Stimulated activated naive CD4-positive, alpha-beta T cell treated with Interleukin-2 at 50 U/mL for 16 hours (primary cell): ENCODE results near the gene CCDC85B.

Experiments
- DNase-seq: peaks from one replicate; lab custom pipeline; 2025; lab: John Stamatoyannopoulos, UW

Gene CCDC85B

DNA sequence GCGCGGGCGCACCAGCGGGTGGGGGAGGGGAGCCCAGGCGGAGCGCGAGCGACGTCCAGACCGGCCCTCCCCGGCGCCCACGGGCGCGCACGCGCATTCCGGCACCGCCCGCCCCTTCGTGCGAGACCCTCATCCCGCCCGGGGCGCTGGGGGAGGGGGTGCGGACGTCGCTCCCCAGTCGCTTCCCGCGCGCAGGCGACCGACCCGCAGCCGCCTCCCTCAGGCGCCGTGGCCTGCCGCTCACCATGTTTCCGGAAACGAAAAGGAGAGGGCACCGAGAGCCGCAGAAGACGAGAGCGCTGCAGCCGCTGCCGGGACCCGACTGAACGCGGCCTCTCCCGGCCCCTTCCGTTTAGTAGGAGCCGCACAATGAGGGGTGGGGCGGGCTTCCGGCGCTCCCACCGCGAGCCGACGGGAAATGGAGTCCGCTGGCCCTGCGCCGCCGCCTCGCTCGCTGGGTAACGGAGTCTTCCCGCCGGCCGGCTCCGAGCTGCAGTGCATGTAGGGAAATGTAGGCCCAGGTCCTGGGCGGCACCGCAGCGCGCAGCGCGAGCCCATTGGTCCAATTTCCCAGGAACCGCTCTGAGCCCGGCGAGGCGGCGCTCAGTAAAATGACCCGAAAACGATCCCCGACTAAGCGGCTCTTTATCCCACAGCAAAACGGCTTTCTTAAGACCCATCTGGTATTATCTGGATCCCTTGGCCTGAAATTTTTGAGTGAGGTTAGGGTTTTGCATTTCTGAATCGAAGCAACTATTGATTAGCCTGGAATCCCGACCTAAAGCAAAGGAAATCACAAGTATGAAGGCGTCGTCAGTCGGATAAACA lies 32.4 kb upstream of the CCDC85B start, which contains the start of gene CFL1:
Gene CFL1, minus strand, starts transcription at position 328 of the 828 bp plus-strand sequence. Its CDS starts 81 bp downstream, at position 247.
- peak; percentile 97 for DNase-seq

DNA sequence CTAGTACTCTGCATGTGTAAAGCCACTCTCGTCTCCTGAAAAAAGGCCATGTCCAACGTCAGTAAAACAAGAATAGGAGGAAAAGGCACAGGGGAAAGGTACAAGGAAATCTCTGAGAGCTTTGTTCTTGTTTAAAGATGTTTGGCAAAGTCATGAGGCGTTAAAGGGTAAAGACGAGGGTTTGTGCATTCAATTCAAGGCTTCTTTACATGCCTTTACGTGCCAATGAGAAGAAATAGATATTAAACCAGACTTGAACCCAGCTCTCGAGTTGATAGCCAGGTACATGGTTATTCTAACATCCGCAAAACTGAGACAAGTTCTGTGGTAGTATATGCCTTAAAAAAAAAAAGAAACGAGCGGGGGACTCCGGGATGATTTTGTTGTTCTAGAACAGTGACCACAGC lies 31.8 kb upstream of the CCDC85B start:
- no peak for DNase-seq

DNA sequence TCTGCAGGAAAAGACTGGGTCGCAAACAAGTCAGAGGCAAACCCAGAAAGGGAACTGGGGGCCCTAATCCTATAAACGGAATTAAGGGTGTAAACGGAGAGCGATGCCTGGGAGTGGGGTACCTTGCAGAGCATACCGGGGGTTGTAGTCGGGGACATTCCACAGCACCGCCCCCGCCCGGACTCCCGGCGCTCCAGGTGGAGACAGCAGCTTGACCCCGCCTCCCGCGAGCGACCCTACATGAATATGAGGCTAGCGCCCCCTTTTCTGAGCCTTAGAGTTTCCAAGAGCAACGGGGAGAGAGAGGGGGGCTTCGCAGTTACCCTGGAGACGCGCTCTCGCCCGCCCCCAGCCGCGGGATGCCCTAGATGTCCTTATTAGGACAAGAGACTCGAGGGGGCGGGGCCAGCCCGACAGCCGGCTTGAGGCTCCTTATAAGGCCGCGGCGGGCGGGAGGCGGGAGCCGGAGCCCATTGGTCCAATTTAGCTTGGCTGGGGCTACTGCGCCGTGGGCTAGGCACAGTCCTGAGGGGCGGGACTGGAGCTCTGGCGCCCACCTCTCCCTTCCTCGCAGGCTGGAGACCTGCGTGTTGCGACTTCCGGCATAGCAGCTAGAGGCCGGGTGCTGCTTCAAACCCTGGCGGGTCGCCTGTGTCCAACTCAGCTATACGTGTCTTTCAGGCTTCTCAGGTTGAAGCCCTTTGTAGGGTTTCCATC lies 31.2 kb upstream of the CCDC85B start:
- peak; percentile 97 for DNase-seq

DNA sequence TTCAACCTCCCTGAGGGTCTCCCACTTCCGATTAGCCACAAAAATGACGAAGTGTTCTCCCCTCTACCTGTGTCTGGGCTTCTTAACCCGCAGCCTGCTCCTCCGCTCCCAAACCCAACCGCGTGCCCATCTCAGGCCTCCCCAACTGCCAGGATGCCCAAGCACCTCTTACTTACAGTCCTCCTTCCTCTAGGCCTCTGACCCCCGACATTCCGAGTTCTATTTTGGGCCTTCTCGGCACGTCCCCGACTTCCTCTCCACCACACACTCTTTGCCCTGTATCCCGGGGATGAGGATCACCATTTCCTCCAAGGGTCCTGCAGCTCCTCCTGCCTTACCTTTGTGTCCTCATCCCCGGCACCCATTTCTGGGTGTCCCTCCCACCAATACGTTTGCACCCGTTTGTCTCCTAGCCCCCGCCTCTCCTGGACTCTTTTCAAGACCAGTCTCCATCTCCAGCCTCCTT lies 30.6 kb upstream of the CCDC85B start:
- peak; percentile 48 for DNase-seq

DNA sequence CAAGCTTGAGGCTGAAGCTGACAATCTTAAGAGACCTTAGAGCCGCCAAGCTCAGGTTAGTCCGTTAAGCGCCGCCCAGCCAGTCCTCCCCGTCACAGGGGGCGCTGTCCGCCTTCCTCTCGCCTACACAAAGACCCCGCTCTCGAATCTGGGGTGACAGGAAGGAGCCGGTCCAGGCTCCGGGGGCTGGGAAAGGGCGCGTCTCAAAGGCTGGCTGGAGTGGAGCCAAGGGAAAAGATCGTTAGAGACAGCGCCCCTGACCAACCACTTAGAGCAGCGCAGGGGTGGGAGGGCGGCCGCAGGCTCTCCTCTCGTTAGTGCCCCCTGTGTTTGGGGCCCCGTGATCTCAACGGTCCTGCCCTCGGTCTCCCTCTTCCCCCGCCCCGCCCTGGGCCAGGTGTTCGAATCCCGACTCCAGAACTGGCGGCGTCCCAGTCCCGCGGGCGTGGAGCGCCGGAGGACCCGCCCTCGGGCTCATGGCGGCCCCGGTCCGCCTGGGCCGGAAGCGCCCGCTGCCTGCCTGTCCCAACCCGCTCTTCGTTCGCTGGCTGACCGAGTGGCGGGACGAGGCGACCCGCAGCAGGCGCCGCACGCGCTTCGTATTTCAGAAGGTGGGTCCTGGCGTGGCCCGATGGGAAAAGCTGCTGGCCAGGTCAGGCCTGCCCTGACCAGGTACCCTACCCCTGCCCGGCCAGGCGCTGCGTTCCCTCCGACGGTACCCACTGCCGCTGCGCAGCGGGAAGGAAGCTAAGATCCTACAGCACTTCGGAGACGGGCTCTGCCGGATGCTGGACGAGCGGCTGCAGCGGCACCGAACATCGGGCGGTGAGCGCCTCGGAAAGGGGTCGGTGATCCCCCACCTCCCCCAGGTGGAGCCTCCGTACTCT lies 30.0 kb upstream of the CCDC85B start, which contains the start of gene MUS81:
Gene MUS81, plus strand, starts transcription at position 156 of the 887 bp plus-strand sequence. Its CDS starts 321 bp downstream, at position 477.
- DNase-seq: peak; percentile 92

DNA sequence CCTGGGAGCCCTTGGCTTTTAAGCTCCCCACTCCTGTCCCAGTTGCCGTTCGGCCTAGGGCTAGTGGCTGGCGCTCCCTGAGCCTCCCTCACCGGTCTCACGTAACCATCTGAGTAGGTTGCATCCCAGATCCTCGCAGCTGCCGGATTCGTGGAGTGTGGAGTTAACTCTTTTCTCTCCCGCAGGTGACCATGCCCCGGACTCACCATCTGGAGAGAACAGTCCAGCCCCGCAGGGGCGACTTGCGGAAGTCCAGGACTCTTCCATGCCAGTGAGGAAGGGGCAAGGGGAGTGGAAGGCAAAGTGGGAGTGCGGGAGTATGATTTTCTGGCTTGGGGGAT lies 29.3 kb upstream of the CCDC85B start:
- no peak for DNase-seq

DNA sequence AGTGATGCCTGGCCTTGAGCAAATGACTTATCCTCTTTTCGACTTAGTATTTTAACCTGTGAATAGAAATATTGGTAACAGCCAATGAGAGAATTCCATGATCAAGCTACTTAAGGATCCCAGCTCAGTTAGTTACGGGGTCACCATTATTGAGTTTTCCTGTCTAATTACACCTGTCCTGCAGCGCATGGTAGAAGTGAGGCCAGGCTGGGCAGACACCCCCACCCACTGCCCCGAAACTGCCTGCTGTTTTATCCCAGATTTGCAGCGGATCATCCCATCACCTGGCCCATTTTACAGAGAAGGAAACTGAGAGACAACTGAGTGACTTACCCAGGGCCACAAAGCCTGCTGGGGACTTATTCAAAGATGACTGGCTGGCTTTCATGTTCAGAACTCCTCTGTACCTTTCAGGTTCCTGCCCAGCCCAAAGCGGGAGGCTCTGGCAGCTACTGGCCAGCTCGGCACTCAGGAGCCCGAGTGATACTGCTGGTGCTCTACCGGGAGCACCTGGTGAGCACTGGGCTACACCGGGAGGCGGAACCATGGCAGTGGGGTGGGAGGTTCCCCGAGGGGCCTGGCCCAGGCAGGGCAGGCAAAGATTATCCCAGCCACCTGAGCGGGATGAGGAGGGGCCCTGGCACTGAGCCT lies 28.8 kb upstream of the CCDC85B start:
- no peak for DNase-seq

DNA sequence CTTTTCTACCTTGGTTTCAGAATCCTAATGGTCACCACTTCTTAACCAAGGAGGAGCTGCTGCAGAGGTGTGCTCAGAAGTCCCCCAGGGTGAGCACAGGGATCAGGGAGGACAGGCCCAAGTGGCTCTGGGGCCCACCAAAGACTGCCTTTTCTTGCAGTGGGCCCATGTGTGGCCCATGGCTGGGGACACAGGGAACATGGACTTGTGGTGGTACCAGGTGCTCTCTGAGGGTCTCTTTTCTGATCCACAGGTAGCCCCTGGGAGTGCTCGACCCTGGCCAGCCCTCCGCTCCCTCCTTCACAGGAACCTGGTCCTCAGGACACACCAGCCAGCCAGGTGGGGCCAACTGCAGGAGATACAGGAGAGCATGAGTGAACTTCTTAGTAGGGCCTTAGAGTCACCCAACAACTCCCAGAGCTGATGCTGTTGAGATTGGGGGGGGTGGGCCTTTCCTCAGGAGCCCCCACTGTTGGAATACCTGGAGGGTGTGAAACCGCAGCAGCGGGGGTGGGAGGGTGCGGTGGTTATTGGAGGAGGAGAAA lies 28.2 kb upstream of the CCDC85B start:
- no peak for DNase-seq

DNA sequence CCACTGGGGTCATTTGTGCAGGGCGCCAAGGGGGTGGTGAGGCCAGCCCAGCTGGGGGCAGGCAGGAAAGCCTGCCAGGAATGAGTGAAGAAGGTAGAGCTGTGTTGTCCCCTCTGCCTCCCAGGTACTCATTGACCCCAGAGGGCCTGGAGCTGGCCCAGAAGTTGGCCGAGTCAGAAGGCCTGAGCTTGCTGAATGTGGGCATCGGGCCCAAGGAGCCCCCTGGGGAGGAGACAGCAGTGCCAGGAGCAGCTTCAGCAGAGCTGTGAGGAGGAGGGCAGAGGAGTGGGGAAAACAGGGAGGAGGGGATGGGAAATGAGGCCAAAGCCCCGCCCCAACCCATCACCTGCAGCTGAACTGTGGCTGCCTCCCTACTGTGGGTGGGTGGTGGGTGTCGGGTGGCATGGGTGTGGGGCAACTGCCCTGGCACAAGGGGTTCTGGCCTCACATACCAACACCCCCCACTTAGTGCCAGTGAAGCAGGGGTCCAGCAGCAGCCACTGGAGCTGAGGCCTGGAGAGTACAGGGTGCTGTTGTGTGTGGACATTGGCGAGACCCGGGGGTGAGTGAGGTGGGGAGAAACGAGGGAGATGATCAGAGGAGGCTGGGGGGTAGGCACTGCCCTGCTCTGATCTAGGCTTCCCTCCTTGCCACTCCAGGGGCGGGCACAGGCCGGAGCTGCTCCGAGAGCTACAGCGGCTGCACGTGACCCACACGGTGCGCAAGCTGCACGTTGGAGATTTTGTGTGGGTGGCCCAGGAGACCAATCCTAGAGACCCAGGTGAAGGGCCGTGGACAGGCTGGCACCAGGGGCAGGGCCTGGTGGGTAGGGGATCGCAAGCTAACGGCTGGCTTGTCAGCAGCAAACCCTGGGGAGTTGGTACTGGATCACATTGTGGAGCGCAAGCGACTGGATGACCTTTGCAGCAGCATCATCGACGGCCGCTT lies 27.3 kb upstream of the CCDC85B start:
- no peak for DNase-seq

DNA sequence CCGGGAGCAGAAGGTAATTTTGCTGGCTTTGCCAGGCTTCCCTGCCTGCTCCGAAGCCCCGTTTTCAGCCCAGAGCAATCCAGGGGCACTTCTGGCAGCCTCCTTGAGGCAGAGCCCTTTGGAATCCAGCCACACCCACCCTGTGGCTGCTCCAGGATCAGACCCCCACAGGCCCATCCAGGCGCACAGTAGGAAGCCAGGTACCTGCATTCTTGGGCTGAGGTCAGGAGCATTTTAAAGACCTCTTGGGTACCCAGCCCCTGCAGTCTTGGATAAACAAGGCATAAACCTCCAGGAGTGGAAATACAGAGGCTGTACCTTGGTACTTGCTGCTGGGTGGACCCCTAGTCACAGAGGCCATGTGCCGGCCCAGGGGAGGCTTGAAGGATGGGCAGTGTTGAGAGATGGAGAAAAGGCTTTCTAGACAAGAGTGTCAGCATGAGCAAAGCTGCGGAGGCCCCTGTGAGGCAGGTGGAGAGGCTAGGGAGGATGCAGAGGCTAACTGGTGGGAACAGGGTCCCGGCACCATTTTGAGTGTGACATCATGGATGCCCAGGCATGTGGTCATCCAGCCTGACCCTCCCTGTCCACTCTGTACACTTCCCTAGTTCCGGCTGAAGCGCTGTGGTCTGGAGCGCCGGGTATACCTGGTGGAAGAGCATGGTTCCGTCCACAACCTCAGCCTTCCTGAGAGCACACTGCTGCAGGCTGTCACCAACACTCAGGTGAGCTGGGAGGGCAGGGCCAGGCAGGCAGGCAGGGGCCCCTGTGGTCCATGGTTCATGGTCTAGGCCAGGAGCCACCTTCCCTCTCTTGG lies 26.4 kb upstream of the CCDC85B start:
- DNase-seq: no peak

DNA sequence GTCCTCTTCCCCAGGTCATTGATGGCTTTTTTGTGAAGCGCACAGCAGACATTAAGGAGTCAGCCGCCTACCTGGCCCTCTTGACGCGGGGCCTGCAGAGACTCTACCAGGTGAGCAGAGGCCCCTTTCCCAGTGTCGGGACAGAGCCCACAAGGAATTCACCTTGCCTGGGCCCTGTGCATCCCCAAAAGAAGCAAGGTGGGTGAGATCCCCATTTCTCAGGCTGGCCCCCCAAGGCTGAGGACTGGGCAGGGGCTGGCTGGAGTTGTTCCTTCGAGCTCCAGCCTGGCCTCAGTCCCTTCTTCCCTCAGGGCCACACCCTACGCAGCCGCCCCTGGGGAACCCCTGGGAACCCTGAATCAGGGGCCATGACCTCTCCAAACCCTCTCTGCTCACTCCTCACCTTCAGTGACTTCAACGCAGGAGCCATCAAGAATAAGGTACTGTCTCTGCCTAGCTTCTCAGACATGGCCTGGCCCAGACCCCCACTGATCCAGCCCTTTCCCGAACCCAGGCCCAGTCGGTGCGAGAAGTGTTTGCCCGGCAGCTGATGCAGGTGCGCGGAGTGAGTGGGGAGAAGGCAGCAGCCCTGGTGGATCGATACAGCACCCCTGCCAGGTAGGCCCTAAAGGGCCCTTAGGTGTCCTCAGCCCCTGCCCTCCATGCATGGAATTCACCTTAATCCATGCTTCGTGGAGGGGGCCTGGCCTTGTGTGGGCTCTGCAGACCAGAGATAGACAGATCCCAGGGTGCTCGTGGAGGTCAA lies 25.6 kb upstream of the CCDC85B start:
- no peak for DNase-seq

DNA sequence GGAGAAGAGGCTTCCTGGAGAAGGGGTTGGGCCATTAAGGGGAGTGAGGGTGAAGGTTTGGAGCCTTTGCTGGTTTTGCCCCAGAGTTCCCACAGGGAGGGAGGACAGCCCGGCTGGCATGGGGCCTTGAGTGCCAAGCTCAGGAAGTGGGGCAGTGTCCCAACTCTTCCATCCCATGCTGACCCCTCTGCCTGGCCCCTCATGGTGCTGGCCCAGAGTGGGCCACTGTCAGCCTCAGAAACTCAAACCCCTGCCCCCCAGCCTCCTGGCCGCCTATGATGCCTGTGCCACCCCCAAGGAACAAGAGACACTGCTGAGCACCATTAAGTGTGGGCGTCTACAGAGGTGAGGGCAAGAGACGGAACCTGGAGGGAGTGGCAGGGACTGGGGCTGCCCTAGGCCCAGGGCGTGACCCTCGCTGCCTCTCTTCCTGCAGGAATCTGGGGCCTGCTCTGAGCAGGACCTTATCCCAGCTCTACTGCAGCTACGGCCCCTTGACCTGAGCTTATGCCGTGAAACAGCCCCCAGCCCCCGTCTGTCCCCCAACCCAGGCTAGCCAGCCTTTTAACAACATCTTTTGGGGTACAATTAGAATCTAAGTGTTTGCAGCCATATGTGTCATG lies 24.8 kb upstream of the CCDC85B start:
- no peak for DNase-seq

DNA sequence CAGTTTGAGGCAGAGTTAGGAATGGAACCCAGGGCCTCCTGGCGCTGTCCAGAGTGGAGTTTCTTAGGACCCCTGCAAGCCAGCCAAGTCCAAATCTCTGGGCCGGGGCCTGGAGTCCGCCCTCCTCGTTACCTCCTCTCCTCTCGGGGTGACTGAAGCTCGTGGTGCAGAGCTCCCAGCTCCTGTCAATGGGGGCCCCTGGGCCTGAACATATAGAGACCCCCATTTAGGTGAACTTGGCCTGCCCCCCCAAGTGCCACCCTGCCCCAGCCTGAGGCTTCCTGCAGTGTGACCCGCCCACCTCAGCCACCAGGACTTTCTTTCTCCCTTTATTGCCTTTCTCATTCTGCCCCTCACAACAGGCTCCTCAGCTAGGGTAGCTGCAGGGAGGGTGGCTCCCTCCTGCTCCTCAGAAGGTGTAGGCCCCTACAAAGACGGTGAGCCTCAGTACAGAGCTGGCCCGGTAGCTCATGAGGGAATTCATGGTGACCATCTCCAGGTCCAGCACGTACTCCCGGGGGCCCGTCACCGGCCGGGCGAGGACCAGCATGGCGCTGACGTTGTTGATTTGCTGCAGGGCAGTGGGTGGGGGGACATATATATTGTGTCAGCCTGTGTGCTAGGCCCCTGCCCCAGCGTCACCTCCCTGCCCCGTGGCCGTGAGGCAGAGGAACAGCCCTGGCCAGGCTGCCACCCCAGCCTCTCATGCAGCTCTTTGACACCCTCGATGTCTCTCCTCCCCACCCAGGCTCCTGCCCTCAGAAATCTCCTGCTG lies 23.8 kb upstream of the CCDC85B start:
- DNase-seq: no peak

DNA sequence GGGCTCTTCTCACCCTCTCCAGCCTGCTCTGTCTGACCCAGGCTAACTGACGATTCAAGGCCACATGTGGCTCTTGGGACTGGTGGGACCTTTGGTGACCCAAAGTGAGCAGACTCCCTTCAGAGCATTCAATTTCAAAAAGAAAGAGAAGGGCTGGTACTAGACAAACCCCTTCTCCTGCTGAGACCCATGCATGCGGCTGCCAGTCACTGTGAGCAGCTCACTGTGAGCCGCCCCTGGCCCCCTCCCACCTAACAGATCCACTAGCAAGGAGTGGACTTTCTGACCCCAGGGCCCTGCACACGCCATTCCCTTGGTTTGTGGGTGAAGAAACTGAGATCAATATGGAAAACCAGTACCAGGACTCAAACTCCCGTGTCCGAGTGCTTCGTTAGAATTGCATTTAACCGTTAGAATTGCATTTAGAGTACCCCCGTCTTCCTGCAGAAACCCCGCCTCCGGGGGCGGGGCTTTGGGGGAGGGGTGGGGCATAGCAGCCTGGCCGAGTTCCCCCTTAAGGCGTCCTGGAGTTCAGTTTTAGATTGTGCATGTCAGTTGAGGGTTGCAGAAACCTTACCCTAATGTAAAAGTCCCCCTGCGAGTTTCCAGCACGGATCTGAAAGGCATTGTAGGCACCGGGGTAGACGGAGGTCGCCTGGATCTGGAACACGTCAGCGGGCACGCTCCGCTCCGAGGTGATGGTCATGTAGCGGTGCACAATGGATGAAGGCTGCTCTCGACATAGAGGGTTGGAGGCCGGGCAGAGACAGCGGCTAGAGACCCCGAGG lies 23.0 kb upstream of the CCDC85B start:
- DNase-seq: no peak

DNA sequence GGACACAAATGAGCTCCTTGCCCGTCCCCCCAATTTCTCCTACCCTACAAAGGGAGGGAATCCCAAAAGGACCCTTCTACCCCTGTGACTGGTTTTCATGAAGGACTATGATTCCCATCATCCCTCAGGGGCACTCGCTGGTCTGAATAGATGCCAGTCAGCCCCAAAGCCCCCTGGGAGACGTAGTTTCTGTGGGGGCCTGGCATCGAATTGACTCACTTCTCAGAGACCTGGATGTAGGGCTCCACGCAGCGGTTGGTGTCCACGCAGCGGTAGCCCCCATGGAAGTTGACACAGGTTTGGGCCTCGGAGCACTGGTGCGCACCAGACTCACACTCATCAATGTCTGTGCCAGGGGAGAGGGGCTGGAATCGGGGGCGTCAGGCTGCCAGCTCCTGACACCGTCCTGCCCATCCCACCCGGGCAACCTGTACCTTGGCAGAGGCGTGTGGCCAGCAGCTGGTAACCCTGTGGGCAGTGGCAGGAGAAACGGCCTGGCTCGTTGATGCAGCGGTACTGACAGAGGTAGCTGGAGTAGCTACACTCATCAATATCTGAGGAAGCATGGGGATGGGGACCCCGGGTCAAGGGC lies 22.3 kb upstream of the CCDC85B start:
- DNase-seq: peak; percentile 20

DNA sequence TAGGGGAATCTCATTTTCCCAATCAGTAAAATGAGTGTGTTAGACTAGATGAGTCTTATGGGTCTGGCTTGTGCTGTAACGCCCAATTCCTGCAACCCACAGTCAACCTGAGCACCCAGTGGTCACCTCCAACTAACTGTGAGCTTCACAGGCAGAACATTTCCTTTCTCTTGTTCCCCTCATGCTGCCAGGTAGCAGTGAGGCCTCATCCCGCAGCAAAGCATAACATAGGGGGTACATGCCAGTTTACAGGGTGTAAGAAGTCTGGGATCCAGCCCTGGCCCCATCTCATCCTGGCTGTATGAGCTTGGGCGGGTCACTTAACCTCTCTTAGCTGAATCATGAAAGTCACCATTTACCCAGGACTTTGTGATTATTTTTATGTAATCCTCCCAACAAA lies 21.6 kb upstream of the CCDC85B start:
- DNase-seq: no peak
